Measurements from ENCODE around the gene SRGN.

SRGN gene

DNA sequence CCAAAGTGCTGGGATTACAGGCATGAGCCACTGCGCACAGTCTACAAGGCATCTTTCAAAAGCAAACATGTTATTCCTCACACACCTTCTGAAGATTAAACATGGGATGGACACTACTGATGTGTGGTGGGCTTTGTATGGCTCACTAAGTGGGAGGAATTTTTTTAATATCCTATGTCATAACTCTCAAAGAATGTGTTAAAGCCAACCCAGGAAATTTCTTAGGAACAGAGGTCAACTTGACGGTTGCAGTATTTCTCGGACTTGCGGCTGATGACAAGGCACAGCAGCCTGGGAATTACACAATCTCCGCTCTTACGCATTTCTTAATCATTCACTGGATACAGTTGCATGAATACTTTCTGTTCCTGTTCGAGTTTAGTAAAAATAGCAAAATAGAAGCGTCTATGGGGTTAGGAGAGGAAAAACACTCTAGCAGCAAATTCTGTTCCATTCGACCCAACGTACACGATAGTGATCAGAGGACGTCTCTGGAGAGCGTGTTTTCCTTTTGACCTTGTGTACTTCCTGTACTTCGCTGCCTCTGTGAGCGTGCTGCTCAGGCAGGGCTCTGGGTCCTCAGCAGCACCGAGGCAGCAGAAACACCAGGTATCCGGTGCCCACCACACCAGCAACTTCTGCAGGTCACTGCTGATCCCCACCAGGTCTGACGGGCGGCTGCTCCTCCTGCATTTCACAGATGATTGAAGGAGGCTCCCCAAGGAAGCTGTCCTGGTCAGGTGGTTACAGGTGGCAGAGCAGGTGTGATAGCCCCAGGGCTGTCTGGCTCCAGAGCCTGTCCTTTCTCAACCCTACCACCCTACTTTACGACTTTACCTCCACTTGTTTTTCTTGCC is 26.4 kb upstream of the SRGN start:
- DNase-seq = no peak

DNA sequence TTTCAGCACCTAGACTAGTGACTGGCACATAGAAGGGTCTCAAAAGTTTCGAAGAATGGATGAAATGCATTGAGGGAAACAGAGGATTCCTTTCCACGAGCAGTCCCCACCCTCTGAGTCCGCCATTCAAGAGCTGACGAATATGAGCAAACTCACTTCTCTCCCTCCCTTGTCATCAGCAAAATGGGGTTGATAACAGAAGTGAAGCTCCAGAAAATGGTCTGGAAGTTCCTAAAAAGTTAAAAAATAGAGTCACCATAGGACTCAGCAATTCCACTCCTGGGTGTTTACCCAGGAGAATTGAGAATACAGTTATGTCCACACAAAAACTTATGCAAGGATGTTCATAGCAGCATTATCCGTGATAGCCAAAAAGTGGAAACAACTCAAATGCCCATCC is 25.0 kb upstream of the SRGN start:
- no peak for DNase-seq

DNA sequence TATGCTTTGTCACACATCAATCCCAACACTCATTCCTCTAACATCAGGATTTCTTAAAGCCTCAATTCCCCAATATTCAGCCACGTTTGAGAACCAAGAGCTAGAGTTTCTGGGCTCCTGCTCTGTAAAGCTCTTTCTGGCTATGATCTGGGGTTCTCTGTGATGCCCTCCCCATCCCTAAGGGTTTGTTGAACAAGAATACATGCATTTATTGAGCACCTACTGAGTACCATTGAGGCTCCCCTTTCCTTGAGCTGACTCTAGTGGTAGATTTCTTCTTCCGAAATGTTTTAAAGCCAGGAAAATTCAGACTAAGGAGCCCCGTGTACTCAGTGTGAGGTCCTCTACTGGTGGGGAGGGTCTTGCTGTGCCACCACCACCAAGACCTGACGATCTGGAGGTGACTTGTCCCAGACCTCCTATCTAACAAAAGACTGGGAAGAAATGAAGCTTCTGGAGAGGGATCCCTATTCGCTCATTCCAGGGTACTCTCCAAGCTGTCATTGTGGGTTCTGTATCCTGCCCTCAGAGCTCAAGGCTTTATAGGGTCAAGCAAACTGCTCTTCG is 23.1 kb upstream of the SRGN start:
- DNase-seq = no peak

GRCh38 chr10:69065406-69066361 is 22.2 kb upstream of the SRGN start:
- DNase-seq = no peak

DNA sequence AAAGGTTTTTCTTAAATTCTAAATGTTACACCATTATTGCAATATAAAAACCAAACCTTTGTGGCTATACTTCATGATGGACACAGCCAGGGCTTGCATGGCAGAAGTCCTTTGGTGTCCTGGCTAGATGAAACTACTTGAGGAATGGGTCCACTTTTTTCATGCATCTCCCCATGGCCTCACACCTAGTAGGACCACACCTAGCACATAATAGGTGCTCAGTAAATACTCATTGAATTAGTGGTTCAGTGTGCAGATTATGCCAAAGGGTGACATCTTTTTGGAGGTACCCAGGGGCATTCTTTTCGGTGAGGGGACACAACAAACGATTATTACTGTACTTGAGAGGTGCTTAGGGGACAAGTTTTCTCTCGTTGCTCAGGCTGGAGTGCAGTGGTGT is 20.7 kb upstream of the SRGN start:
- no peak for DNase-seq

DNA sequence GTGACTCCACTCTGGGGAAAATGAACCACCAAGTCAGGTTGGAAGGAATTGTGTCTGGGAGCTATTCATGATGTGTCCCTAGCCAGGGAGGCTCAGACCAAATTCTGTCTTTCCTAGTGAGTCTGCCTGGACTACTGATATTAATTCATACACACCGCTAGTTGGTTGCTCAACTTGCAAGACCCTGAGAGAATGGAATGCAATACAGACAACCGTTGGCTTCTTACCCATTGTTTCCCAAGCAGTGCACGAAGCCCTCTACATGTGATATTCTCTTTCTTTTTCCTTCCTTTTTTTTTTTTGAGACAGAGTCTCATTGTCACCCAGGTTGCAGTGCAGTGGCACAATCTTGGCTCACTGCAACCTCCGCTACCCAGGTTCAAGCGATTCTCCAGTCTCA is 19.4 kb upstream of the SRGN start:
- DNase-seq = no peak

DNA sequence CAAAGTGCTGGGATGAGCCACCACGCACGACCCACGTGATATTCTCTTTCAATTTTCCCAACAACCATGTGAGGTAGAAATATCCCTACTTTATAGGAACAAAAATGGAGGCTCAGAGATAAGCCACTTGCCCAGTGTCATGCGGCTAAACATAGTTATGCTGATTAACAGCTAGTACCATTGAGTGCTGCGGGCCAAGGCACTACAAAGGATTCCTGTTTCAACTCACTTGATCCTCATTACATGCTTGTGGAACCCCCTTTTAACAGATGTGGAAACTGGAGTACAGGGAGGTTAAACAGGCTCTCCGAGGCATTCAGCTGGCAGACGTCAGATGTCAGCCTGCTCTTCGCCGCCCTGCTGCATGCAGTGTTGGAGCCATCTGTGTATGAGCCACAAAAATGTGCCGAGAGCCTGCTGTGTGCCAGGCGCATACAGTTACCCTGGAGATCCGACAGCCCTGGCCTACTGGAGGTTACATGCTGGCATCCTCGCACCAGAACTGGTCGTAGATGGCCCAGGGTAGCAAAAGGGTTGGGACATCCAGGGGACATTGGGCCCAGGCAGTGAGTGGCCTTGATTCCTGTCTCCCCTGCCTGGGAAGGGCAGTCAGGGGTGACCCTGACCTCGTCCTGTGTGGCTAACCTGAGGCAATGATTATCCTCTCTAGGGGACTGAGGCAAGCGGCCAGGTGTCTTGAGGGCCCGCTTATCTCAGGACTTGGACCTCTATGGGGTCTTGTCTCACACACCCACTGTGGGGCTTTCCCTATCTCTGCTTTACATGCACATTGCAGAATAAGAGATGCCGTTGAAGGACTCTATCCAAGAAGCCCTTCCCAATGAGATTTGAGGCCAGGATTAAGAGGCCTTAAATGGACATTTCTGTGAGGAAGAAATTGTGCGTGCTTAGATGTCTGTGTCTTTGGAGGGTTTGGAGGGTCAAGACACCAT is 18.5 kb upstream of the SRGN start:
- no peak for DNase-seq

DNA sequence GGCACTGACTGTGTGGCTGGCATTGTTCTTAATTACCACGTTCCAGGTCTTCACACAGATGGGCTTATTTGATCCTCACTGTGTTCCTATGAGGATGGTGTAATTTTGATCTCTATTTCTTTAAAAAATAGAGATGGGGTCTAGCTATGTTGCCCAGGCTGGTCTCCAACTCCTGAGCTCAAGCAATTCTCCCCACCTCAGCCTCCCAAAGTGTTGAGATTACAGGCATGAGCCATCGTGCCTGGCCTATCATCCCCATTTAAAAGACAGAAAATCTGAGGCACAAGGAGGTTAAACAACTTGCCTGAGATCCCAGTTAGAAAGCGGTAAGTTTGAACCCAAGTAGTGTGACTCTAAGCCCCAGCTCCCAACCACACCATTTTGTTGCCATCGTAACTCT is 17.0 kb upstream of the SRGN start:
- DNase-seq = no peak

- DNase-seq = no peak
These were observed 16.3 kb upstream of the SRGN start for GRCh38 chr10:69071610-69072009.

- DNase-seq = no peak
These were observed 14.9 kb upstream of the SRGN start for GRCh38 chr10:69073026-69073425.

DNA sequence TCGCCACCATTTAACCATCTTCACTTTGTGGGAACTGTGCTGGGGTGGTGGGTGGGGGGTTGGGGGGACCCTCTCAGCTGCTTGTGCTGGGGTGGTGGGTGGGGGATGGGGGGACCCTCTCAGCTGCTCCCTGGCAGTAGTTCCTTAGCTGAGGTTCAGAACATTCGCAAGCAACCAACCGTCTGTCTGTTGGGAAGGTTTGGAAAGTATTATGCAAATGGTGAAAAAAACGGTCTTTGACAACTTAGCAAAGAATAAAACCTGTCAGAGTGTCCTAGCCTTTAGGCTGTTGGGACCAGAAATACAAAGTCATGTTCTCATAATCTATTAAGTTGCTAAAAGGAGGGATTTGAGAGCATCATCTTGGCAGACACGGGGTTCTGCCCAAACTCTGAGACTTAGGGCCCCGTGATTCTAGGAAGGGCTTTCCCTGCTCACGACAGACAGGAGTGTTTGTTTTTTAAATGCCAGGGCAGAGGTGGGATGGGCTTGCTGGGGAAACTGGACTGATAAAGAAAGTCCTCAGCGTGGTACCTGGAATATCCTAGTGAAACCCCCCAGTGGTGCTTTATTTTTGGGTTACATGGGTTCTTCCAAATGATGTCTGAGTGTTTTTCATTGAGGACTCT is 14.1 kb upstream of the SRGN start:
- no peak for DNase-seq

DNA sequence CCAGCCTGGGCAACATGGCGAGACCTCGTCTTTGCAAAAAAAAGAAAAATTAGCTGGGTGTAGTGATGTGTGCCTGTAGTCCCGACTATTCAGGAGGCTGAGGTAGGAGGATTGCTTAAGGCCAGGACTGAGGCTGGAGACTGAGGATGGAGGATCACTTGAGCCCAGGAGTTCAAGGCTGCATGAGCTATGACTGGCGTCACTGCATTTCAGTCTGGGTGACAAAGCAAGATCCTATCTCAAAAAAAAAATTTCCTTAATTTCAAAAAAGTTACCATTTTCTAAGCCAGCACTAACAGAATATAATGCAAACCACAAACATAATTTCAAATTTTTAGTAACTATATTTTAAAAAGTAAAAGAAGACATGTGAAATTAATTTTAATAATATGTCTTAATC is 13.4 kb upstream of the SRGN start:
- no peak for DNase-seq

DNA sequence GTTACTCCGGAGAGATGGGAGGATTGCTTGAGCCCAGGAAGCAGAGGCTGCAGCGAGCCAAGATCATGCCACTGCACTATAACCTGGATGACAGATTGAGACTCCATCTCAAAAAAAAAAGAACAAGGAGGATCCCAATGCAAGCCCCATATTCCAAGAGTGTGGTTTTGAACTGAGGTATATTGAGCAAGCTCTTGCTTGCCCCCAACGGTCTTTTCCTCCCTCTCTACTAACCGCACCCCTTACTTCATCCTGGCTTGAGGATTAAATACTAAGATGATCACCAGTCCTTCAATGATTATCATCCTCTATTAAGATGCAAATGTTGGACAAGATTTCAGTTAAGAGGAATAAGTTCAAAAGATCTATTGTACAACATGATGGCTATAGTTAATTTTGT is 12.5 kb upstream of the SRGN start:
- no peak for DNase-seq

DNA sequence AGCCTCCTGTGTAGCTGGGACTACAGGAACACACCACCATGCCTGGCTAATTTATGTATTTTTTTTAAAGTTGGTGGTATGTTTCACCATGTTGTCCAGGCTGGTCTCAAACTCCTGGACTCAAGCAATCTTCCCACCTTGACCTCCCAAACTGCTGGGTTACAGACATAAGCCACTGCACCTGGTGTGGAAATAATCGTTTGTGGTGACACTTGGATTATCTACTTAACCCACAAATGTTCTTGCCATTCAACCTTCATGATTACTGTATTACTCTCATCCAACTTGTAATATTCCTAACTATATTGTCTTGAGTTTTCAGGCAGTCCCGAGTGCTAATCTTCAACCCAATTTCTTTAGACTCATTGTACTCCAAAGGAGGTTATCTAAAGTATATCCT is 9.6 kb upstream of the SRGN start:
- no peak for DNase-seq

DNA sequence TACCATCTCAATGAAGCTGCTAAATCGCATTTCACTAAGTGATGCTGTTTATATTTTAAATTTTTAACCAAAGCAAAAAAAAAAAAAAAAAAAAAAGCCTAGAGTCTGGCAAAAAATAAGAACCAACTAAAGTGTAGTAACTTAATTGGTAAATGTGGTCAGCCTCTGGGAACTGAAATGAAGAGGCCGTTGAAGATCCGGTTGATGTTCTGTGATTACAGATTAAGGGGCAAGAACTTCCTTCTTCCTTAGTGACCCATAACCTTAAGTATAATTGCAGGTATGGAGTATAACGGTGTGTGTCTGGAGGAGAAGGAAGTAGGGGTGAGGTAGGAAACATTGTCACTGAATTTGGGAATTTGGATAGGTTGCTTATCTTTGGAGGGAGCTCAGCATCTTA is 7.7 kb upstream of the SRGN start:
- no peak for DNase-seq

GRCh38 chr10:69086001-69086509 is 1.8 kb upstream of the SRGN start:
- DNase-seq = no peak

DNA sequence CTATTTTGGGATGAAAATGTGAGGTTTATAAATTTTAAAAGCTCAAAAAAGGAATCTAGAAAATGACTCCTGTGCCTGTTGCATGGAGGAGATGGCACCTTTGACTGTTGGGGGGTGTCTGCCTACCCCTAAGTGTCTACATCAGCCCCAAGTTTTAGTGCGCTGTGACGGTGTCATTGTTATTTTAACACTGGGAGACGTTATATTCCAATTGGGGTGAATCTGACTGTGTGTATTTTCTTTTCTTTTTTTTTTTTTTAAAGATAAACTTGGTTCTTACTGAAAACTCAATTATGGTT is 517 bp downstream of the SRGN start:
- no peak for DNase-seq

- DNase-seq = no peak
These were observed 1.0 kb downstream of the SRGN start for GRCh38 chr10:69088801-69089501.

DNA sequence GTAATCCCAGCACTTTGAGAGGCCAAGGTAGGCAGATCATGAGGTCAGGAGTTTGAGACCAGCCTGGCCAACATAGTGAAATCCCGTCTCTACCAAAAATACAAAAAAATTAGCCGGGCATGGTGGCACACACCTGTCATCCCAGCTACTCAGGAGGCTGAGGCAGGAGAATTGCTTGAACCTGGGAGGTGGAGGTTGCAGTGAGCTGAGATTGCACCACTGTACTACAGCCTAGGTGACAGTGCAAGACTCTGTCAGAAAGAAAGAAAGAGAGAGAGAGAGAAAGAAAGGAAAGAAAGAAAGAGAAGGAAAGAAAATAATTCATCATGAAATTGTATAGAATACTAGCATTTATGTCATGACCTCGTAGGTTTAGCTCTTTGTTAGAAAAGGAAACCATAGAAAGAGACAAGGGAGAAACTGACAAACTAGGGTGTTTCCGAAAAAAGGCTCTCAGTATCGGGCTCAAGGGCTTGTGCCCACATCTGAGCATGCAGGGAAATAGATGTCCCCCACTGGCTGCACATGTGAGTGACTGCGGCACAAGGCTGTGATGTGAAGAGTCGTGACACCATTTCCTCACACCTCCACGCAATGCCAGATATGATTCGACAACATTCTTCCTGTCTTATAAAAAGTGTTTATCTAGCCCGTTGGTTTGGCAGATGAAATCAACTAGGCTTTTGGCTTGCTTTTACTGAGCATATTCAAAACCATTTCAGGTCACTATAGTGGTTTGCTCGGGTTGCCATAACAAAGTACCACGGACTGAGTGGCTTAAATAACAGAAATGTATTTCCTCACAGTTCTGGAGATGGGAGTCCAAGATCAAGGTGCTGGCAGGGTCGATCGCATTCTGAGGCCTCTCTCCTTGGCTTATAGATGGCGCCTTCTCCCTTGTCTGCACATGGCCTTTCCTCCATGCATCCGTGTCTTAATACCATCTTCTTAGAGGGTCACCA is 2.0 kb downstream of the SRGN start:
- DNase-seq = no peak

- DNase-seq = no peak
These were observed 2.8 kb downstream of the SRGN start for GRCh38 chr10:69090685-69091084.

Data from activated gamma-delta T cell (primary cell).